ENCODE data around the gene CDH13. TPM values are rescaled to one million over a fixed set of nuclear protein-coding genes. Genes with fewer than 3 reads are reported as not detected.

The CDH13 gene
- total and polyA plus RNA-seq, 9 of the 15 experiments (the other 6 are each of a cell fraction or from before 2014, with no cell fraction given) = 0.03 TPM; not detected in 8

- TF ChIP-seq, protein P1, sequence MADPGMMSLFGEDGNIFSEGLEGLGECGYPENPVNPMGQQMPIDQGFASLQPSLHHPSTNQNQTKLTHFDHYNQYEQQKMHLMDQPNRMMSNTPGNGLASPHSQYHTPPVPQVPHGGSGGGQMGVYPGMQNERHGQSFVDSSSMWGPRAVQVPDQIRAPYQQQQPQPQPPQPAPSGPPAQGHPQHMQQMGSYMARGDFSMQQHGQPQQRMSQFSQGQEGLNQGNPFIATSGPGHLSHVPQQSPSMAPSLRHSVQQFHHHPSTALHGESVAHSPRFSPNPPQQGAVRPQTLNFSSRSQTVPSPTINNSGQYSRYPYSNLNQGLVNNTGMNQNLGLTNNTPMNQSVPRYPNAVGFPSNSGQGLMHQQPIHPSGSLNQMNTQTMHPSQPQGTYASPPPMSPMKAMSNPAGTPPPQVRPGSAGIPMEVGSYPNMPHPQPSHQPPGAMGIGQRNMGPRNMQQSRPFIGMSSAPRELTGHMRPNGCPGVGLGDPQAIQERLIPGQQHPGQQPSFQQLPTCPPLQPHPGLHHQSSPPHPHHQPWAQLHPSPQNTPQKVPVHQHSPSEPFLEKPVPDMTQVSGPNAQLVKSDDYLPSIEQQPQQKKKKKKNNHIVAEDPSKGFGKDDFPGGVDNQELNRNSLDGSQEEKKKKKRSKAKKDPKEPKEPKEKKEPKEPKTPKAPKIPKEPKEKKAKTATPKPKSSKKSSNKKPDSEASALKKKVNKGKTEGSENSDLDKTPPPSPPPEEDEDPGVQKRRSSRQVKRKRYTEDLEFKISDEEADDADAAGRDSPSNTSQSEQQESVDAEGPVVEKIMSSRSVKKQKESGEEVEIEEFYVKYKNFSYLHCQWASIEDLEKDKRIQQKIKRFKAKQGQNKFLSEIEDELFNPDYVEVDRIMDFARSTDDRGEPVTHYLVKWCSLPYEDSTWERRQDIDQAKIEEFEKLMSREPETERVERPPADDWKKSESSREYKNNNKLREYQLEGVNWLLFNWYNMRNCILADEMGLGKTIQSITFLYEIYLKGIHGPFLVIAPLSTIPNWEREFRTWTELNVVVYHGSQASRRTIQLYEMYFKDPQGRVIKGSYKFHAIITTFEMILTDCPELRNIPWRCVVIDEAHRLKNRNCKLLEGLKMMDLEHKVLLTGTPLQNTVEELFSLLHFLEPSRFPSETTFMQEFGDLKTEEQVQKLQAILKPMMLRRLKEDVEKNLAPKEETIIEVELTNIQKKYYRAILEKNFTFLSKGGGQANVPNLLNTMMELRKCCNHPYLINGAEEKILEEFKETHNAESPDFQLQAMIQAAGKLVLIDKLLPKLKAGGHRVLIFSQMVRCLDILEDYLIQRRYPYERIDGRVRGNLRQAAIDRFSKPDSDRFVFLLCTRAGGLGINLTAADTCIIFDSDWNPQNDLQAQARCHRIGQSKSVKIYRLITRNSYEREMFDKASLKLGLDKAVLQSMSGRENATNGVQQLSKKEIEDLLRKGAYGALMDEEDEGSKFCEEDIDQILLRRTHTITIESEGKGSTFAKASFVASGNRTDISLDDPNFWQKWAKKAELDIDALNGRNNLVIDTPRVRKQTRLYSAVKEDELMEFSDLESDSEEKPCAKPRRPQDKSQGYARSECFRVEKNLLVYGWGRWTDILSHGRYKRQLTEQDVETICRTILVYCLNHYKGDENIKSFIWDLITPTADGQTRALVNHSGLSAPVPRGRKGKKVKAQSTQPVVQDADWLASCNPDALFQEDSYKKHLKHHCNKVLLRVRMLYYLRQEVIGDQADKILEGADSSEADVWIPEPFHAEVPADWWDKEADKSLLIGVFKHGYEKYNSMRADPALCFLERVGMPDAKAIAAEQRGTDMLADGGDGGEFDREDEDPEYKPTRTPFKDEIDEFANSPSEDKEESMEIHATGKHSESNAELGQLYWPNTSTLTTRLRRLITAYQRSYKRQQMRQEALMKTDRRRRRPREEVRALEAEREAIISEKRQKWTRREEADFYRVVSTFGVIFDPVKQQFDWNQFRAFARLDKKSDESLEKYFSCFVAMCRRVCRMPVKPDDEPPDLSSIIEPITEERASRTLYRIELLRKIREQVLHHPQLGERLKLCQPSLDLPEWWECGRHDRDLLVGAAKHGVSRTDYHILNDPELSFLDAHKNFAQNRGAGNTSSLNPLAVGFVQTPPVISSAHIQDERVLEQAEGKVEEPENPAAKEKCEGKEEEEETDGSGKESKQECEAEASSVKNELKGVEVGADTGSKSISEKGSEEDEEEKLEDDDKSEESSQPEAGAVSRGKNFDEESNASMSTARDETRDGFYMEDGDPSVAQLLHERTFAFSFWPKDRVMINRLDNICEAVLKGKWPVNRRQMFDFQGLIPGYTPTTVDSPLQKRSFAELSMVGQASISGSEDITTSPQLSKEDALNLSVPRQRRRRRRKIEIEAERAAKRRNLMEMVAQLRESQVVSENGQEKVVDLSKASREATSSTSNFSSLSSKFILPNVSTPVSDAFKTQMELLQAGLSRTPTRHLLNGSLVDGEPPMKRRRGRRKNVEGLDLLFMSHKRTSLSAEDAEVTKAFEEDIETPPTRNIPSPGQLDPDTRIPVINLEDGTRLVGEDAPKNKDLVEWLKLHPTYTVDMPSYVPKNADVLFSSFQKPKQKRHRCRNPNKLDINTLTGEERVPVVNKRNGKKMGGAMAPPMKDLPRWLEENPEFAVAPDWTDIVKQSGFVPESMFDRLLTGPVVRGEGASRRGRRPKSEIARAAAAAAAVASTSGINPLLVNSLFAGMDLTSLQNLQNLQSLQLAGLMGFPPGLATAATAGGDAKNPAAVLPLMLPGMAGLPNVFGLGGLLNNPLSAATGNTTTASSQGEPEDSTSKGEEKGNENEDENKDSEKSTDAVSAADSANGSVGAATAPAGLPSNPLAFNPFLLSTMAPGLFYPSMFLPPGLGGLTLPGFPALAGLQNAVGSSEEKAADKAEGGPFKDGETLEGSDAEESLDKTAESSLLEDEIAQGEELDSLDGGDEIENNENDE (IDR thresholded peaks at IDR 0.05; ENCODE audit: low read depth, low read length) = no peak
- no peak for TF ChIP-seq TSC22D4 (tag; IDR thresholded peaks at IDR 0.05)
- TF ChIP-seq CHD2 (IDR thresholded peaks at IDR 0.05; ENCODE audit: low read depth, low read length) = no peak
- TF ChIP-seq, protein P2, sequence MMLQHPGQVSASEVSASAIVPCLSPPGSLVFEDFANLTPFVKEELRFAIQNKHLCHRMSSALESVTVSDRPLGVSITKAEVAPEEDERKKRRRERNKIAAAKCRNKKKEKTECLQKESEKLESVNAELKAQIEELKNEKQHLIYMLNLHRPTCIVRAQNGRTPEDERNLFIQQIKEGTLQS (IDR thresholded peaks at IDR 0.05) = no peak
- TF ChIP-seq, protein P2 (CRISPR knock-in tag; conservative IDR thresholded peaks at IDR 0.05) = no peak
These were observed 1054.7 kb downstream of the CDH13 start (continued) for GRCh38 chr16:83681381-83681956.

All from K562 (cell line).